Measurements from ENCODE around the gene STAB1.

The STAB1 gene

GRCh38 chr3:52537726-52538421, 42.7 kb downstream of the STAB1 start:
- DNase-seq: no peak

- no peak for DNase-seq
These were observed 44.0 kb downstream of the STAB1 start for GRCh38 chr3:52539010-52539653.

- no peak for DNase-seq
These were observed 45.9 kb downstream of the STAB1 start for GRCh38 chr3:52541050-52541449.

- DNase-seq: peak; percentile 23
These were observed 49.8 kb downstream of the STAB1 start for GRCh38 chr3:52544937-52545336.

GRCh38 chr3:52546111-52546901, 51.2 kb downstream of the STAB1 start:
- DNase-seq: no peak

GRCh38 chr3:52547143-52547542, 52.0 kb downstream of the STAB1 start:
- DNase-seq: no peak

GRCh38 chr3:52551118-52551517, 56.0 kb downstream of the STAB1 start:
- DNase-seq: peak; percentile 25

- no peak for DNase-seq
These were observed 57.0 kb downstream of the STAB1 start for GRCh38 chr3:52552089-52552488.

- DNase-seq: no peak
These were observed 59.1 kb downstream of the STAB1 start for GRCh38 chr3:52554026-52554755.

- no peak for DNase-seq
These were observed 59.9 kb downstream of the STAB1 start for GRCh38 chr3:52555056-52555455.

GRCh38 chr3:52557011-52557960, 62.1 kb downstream of the STAB1 start:
- no peak for DNase-seq

- DNase-seq: no peak
These were observed 63.3 kb downstream of the STAB1 start for GRCh38 chr3:52558436-52558835.

- no peak for DNase-seq
These were observed 66.0 kb downstream of the STAB1 start for GRCh38 chr3:52561028-52561747.

- no peak for DNase-seq
These were observed 68.8 kb downstream of the STAB1 start for GRCh38 chr3:52563984-52564383.

- no peak for DNase-seq
These were observed 72.9 kb downstream of the STAB1 start for GRCh38 chr3:52568069-52568468.

- DNase-seq: no peak
These were observed 74.9 kb downstream of the STAB1 start for GRCh38 chr3:52570076-52570475.

- no peak for DNase-seq
These were observed 77.1 kb downstream of the STAB1 start for GRCh38 chr3:52572221-52572620.

Measured in NCI-H82 (cell line).